Testis (tissue), 3 donors: ENCODE results near the gene ARHGAP26. TPM values are rescaled to one million over a fixed set of nuclear protein-coding genes. Genes with fewer than 3 reads are reported as not detected.

Experiments used
- DNase-seq: peaks from one replicate; pipeline ENCODE4 v3.0.0-alpha.2; 2019
- H3K27ac ChIP-seq, 2 donors: fragments of 200-600 bp; sonication (generic); one replicate each; pipeline ENCODE4 v1.5.1; 2019
- H3K27me3 ChIP-seq: fragments of 200-600 bp; sonication (generic); one replicate; pipeline ENCODE4 v1.5.1; 2019
- H3K36me3 ChIP-seq: fragments of 200-600 bp; sonication (generic); one replicate; pipeline ENCODE4 v1.5.1; 2017; ENCODE audit warnings: low read depth; ENCODE audit errors: missing control alignments
- H3K4me1 ChIP-seq: fragments of 200-600 bp; sonication (generic); one replicate; pipeline ENCODE4 v1.5.1; 2019
- H3K4me3 ChIP-seq, 2 donors: fragments of 200-600 bp; sonication (generic); one replicate each; pipeline ENCODE4 v1.5.1; 2017 to 2019
- H3K9me3 ChIP-seq: fragments of 200-600 bp; sonication (generic); one replicate; pipeline ENCODE4 v1.5.1; 2017
- POLR2A ChIP-seq: fragments of 450-650 bp; IDR thresholded peaks from one replicate; pipeline ENCODE4 v1.6.1; 2017; ENCODE audit warnings: antibody characterized with exemption, mild to moderate bottlenecking, moderate library complexity
- WGBS, 2 donors: methylation state at CpG; one replicate each; pipeline ENCODE4 v1.1.5; 2018; 5-methylcytosine and 5-hydroxymethylcytosine counted together
- intact Hi-C: fragments of 100-400 bp; cut with DNase I; formaldehyde crosslinking; loops from one replicate; pipeline ENCODE4 v1.15.1; 2023; ENCODE audit warnings: low total_unique reads
- polyA plus RNA-seq: library from polyadenylated mRNA; stranded (reverse); fragments of 350-450 nt; fragmentation: Illumina TruSeq; extraction: RNeasy Lipid Tissue Mini Kit (QIAGEN cat#74804); gene quantifications from one replicate; pipeline ENCODE4 v1.2.3, GENCODE V29; 2014; ENCODE audit warnings: low read depth, low replicate concordance; ENCODE audit not compliant: insufficient read depth
- total RNA-seq, 2 donors: library from RNA; depleted of rRNA; stranded (reverse); fragments of >200 nt; gene quantifications; one replicate each; pipeline ENCODE4 v1.2.3, GENCODE V29; 2016
- TF ChIP-seq, protein P1 (sequence below), 3 experiments: fragments of 450-650 bp in 2 of 3; fragments of 200-600 bp in 1 of 3; sonication (generic) in 1 of 3; IDR thresholded peaks; one replicate each; pipeline ENCODE4 v1.5.1; 2016 to 2019; ENCODE audit warnings: antibody characterized with exemption in 3 of 3, mild to moderate bottlenecking in 2 of 3, moderate library complexity in 1 of 3

The ARHGAP26 gene
- total and polyA plus RNA-seq, 3 donors from 2014 or later, result 33.8 to 98.7 (median 95.7) TPM

DNA sequence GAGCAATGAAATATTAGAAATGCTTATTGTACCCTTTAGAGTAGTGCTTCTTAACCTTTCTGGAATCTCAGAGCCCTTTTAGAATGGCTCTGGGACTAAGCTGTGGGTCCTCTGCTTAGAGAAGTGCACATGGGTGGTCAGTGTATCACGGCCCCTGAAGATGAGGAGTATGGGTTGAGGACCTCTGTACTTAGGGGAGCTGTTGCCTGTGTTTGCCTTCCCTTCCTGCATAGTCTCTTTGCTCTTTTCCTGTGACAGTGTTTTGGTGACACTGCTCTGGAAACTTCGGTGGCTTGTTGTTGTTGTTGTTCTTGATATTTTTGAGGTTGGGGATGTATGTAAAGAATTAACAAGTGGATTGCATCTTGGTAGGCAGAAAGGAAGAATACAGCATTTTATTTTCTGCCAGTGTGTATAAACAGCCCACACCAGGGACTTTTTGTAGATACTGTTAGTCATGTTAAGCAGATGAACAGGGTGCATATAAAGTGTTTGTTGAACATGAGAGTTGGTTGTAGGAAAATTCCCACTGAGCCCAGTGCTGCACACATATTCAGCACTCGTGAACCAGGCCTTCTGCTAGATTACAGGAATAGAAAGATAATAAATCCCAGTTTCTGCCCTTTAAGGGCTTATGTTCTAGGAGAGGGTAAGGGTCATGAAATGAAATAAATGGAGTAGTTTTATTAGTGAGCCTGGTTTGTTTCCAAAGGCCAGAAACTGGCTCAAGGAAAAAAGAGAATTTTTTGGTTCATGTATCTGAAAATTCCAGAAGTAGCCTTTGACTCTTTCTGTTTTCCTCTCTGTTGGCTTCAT is 199.7 kb downstream of the ARHGAP26 start:
- no peaks in the 10 kb centered on the region for H3K36me3 ChIP-seq
- whole genome bisulfite sequencing, 2 donors, result 64 to 70% methylated on average over 3 of the region's 3 CpGs
- TF ChIP-seq POLR2A, result no peak
- TF ChIP-seq, protein P1, sequence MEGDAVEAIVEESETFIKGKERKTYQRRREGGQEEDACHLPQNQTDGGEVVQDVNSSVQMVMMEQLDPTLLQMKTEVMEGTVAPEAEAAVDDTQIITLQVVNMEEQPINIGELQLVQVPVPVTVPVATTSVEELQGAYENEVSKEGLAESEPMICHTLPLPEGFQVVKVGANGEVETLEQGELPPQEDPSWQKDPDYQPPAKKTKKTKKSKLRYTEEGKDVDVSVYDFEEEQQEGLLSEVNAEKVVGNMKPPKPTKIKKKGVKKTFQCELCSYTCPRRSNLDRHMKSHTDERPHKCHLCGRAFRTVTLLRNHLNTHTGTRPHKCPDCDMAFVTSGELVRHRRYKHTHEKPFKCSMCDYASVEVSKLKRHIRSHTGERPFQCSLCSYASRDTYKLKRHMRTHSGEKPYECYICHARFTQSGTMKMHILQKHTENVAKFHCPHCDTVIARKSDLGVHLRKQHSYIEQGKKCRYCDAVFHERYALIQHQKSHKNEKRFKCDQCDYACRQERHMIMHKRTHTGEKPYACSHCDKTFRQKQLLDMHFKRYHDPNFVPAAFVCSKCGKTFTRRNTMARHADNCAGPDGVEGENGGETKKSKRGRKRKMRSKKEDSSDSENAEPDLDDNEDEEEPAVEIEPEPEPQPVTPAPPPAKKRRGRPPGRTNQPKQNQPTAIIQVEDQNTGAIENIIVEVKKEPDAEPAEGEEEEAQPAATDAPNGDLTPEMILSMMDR (IDR thresholded peaks at IDR 0.05), result no peak
- no peaks in the 10 kb centered on the region for H3K4me1 ChIP-seq
- no peaks in the 10 kb centered on the region for H3K9me3 ChIP-seq
- peak; percentile 26 for DNase-seq
- no peaks in the 10 kb centered on the region for H3K27me3 ChIP-seq
- intact Hi-C loops, result no loop called here
- no peak overlapping the region for H3K4me3 ChIP-seq
- H3K27ac ChIP-seq, result peak overlapping the region in 1 of 2 donors; percentile 58

DNA sequence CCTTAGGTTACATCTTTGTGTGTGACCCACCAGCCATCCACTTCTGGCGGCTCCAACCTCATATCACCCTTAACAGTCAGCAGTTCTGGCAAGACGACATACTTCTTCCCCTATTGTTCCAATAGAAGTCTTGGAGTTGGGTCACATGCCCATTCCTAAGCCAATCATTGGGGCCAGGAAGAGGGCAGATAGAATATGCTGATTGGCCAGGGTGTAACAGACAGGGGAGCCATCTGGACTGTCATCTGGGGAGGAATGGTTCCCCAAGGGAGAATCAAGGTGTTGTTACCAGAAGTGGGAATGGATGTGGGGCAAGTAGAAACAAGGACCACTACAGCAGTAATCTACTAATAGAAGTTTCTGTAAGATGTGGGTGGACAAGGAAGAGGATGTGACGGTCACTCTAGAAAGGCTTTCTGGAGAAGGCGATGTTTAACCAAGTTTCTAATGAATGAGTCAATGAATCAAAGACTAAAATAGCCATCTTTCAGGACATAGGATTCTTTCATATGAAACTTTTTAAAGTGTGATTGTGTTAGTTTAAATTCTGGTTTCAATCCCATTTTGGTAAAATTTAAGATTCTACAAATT is 200.4 kb downstream of the ARHGAP26 start:
- no peak for DNase-seq
- H3K27me3 ChIP-seq, result no peaks in the 10 kb centered on the region
- no peak overlapping the region for H3K4me3 ChIP-seq
- no peak overlapping the region for H3K27ac ChIP-seq
- no peak for TF ChIP-seq POLR2A
- TF ChIP-seq, protein P1 (IDR thresholded peaks at IDR 0.05), result no peak
- 72 to 82% methylated on average over 4 of the region's 4 CpGs for WGBS, 2 donors
- H3K36me3 ChIP-seq, result no peaks in the 10 kb centered on the region
- intact Hi-C loops, result no loop called here
- no peaks in the 10 kb centered on the region for H3K9me3 ChIP-seq
- H3K4me1 ChIP-seq, result no peaks in the 10 kb centered on the region

DNA sequence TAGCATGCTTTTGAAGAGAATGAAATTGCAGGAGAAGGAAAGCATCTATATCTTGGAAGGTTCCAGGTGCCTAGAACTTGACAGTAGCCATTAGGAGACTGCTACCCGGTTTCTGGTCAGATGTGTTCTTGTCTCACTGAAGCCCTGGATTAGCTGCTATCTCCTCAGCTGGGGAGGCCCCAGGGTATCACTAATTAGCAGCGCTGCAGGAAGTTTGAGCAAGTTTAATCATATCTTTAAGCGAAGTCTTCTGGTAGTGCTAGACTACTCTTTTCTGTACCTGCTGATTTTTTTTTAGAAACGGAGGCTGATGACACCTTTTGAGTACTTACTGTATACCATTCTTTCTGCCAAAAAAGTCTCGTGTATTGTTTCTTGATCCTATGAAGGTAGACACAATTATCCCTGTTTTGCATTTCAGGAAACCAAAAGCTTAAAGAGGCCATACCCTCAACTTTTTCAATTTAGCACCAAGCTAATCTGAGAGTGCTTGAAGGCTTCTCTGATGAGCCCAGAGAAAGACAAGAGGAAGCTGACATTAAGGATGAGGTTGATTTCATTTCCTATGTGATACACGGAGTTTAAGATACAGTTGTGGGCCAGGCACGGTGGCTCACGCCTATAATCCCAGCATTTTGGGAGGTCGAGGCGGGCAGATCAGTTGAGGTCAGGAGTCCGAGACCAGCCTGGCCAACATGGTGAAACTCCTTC is 201.3 kb downstream of the ARHGAP26 start:
- Histone ChIP-seq H3K27ac (no peak overlapping the region), H3K9me3 (no peaks in the 10 kb centered on the region), H3K4me1 (no peaks in the 10 kb centered on the region), H3K4me3 (no peak overlapping the region), H3K27me3 (no peaks in the 10 kb centered on the region), H3K36me3 (no peaks in the 10 kb centered on the region)
- WGBS, 2 donors, result 84 to 85% methylated on average over 11 of the region's 11 CpGs
- TF ChIP-seq POLR2A, result no peak
- TF ChIP-seq, protein P1 (IDR thresholded peaks at IDR 0.05), result no peak
- DNase-seq, result no peak
- intact Hi-C loops, result no loop called here

DNA sequence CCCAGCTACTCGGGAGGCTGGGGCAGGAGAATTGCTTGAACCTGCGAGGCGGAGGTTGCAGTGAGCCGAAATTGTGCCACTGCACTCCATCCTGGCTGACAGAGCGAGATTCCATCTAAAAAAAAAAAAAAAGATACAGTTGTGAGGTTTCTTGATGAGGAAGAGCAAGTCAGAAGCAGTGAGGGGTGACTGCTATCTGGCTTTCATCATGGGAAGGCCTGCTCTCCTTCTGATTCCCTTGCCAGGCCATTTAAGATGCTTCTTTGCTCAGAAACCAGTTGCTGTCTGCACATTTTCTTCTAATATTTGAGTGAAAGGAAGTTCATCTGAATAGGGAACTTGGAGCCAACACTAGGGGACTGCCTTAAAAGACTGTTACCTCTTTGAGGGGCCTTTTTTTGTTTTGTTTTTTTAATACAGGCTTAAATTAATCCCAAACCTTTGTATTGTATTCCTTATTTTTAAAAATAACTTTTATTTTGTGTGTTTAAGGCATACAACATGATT is 201.9 kb downstream of the ARHGAP26 start:
- no peaks in the 10 kb centered on the region for H3K4me1 ChIP-seq
- H3K27me3 ChIP-seq, result no peaks in the 10 kb centered on the region
- intact Hi-C loops, result no loop called here
- no peaks in the 10 kb centered on the region for H3K36me3 ChIP-seq
- no peak for DNase-seq
- TF ChIP-seq, protein P1 (IDR thresholded peaks at IDR 0.05), result no peak
- no peak for TF ChIP-seq POLR2A
- WGBS, 2 donors, result 91 to 97% methylated on average over 4 to 5 of the region's 5 CpGs
- no peaks in the 10 kb centered on the region for H3K9me3 ChIP-seq
- H3K27ac ChIP-seq, result no peak overlapping the region
- H3K4me3 ChIP-seq, result no peak overlapping the region
